GDM1 (cell line): Measurements from ENCODE around the gene NENF.
"Not testable (repeated sequence)": the region's sequence is repeated elsewhere in the genome, so short reads cannot be mapped to it uniquely, and the experiment has no call there.

Source experiments
- DNase-seq: peaks from one replicate; lab custom pipeline; 2025; lab: John Stamatoyannopoulos, UW

The NENF gene

GRCh38 chr1:212459656-212460055, 26.9 kb downstream of the NENF start:
- no peak for DNase-seq

- no peak for DNase-seq
These were observed 27.7 kb downstream of the NENF start for GRCh38 chr1:212460376-212460775.

DNA sequence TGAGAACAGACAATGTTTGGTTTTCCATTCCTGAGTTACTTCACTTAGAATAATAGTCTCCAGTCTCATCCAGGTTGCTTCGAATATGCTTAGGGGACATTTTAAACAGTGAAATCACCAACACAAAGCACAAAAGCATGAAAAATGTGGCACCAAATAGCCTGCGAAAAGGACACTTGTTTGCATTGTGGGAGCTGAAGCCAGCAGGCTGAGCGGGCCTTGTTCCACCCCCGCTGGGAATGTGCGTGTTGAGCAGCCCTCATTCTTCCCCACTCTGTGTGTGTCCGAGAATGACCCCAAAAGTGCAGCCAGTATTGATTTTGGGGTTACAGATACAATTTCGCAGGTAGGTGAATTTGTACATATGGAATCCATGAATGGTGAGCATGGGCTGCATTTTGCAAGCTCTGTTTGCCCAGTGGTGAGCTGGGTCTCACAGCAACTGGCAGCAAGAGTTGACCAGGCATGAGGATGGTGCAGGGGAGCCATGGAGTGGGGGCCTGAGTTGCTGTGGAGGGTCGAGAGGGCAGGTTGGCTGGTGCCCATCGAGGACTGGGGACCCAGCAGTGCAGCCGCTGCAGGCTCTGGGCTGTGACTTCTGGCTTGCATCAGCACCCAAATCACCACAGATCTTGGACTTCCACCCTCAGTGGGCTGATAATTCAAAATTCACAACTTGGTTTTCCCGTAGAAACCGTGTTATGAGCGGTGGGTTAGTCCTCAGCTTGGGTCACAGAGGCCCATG, 29.4 kb downstream of the NENF start:
- DNase-seq, result no peak

DNA sequence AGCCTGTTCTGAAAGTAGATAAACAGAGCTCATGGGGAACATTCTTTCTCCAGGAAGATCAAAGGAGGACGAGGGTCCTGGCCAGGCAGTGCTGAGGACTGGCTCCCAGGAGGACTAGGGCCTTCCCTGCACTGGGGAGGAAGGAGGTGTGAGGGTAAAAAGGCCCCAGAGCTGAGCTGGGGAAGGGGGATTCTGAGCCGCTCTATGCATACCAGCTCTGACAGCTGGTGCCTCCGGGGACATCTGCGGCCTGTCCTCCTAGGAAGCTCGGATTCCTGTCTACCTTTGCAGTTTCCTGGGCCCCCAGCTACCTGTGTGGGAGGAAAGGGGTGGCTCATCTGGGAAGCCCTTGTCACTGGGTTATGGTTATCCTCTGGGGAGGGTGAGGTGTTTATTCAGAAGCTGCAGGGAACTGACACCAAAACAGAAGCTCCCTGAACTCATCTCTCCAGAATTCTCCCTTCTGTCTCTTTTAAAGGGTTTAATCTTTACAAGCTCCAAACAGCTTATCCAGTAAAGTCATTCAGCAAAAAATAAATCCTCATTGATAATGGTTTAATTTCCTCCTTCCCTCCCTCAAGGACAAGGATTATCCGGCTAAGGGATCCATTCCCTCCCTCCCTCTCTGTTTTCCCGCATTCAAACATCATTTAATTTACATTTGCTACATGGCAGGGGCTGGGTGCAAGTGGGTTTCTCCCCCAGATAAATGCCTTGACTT, 31.0 kb downstream of the NENF start:
- DNase-seq, result no peak

- no peak for DNase-seq
These were observed 32.6 kb downstream of the NENF start for GRCh38 chr1:212465311-212465710.

DNA sequence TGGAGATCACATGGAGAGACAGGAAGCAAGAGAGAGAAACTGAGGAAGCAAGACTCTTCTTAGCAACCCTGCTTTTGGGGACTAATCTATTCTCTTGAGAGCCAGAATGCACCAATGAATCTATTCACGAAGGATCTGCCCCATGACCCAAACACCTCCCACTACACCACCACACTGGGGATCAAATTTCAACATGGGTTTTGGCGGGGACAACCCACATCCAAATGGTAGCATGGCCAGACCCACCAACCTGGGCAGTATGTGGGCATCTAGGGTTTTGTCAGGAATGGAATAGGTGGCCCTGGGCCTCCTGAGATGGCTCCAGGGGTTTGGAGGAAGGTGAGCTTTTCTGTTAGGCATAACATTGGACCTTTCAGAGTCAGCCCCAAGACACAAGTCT, 33.7 kb downstream of the NENF start:
- DNase-seq, result no peak

DNA sequence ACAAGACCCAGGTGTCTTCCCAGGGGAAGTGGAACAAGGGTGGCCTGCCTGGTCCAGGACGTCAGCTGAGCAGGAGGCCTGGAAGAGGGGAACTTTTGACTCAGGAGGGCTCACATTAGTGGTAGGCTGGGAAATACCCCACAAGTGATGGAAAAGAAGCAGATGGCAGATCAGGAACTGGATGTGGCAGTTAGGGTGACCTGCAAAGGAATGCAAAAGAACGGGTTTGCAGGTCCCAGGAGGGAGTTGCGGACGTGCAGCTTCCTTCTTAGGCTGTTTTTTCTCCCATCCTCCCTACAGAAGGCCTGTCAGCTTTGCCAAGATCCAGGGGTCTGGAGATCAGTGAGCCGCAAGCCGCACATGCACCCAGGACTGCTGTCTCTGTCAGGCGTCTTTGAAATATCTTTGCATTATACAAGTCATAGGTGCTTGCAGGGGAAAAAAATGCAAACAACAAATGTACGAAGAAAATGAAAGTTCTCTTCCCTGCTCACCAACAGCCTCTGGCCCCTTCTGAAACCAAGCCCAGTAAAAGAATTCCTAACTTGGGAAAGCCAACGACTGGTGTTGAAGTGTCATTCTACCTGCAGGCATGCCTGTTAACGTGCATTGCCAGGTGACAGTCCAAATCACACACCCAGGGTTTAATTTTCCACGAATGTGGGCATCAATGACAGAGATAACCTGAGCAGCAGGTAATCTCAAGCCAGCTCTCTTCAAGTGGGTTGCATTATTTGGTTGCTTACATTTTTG, 34.4 kb downstream of the NENF start:
- no peak for DNase-seq

DNA sequence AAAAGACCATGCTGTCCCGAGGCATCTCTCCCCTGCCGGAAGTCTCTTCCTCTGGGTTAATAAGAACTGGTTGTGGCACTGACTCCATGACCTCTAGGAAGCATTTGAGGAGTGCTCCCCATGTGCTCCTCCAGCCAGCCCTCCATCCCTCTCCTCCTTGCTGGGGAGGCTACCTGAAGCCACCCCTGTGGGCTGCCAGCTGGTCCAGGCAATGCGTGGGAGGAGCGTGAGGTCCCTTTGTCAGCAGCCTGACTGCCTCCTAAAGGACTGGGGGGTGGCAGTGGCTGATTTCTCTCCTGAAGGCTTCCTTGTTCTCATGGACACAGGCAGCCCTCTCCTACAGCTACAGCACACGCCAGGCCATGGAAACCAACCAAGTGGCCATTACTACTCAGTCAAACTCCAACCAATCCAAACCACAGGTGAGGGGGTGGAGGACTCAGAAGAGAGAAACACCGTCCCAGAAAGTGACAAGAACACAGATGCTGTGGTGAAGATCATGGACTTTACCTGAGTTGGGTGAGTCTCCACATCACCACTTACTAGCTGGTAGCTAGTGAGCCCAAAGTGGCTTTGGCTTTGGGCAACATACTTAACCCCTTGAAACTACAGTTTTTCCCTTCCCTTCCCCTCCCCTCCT, 35.2 kb downstream of the NENF start:
- DNase-seq, result no peak

- DNase-seq, result no peak
These were observed 37.3 kb downstream of the NENF start for GRCh38 chr1:212470059-212470458.

GRCh38 chr1:212471286-212471685, 38.6 kb downstream of the NENF start:
- no peak for DNase-seq

- DNase-seq, result no peak
These were observed 39.4 kb downstream of the NENF start for GRCh38 chr1:212471891-212472675.

GRCh38 chr1:212473729-212474128, 41.0 kb downstream of the NENF start:
- DNase-seq, result no peak

- no peak for DNase-seq
These were observed 42.4 kb downstream of the NENF start for GRCh38 chr1:212475151-212475550.

- not testable (repeated sequence) for DNase-seq
These were observed 43.1 kb downstream of the NENF start for GRCh38 chr1:212475831-212476230.

- peak; percentile 62 for DNase-seq
These were observed 44.4 kb downstream of the NENF start for GRCh38 chr1:212477014-212477679.

GRCh38 chr1:212477680-212478466, 45.2 kb downstream of the NENF start:
- DNase-seq, result no peak

GRCh38 chr1:212478467-212479025, 45.8 kb downstream of the NENF start:
- no peak for DNase-seq

GRCh38 chr1:212479188-212479587, 46.5 kb downstream of the NENF start:
- no peak for DNase-seq

DNA sequence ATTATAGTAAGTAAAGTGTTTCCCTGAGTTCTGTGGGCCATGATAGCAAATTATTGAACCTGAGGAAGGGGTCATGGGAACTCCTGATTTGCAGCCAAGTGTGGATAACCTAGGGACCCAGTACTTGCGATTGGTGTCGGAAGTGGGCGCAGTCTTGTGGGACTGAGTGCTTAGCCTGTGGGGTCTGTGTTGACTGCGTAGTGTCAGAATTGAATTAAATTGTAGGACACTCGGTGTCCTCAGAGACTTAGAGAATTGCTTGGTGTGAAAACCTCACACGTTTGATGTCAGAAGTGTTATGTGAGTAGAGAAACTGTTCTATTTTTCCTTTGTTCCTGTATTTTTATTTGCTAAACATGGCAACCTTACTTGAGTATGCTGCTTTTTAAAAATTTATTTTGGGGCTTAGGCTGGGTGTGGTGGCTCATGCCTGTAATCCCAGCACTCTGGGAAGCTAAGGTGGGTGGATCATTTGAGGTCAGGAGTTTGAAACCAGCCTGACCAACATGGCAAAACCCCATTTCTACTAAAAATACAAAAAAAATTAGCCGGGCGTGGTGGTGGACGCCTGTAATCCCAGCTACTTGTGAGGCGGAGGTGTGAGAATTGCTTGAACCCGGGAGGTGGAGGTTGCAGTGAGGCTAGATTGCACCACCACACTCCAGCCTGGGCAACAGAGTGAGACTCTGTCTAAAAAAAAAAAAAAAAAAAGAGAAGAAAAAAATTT, 48.2 kb downstream of the NENF start:
- not testable (repeated sequence) for DNase-seq
